Stimulated activated CD4-positive, alpha-beta T cell treated with anti-CD3 and anti-CD28 coated beads, TNF-alpha, amount 100 ng/mL, for 1 hour (primary cell): ENCODE data around the gene SLC6A6.

Source experiments
- DNase-seq, 3 donors: peaks; one replicate each; pipeline ENCODE4 v3.0.0-alpha.2; 2020; ENCODE audit warnings: low read depth in 3 of 3, low spot score in 1 of 3

Gene SLC6A6

GRCh38 chr3:14464521-14464920 is 62.1 kb downstream of the SLC6A6 start:
- DNase-seq = no peak

GRCh38 chr3:14465425-14465824 is 63.0 kb downstream of the SLC6A6 start:
- no peak for DNase-seq

GRCh38 chr3:14466179-14466903 is 63.9 kb downstream of the SLC6A6 start:
- DNase-seq = no peak

- DNase-seq = peak; percentile 9 to 43 (median 19)
These were observed 65.6 kb downstream of the SLC6A6 start for GRCh38 chr3:14467814-14468620.

- DNase-seq = no peak
These were observed 66.2 kb downstream of the SLC6A6 start for GRCh38 chr3:14468621-14468981.

- no peak for DNase-seq
These were observed 68.1 kb downstream of the SLC6A6 start for GRCh38 chr3:14470461-14470860.

- no peak for DNase-seq
These were observed 68.6 kb downstream of the SLC6A6 start for GRCh38 chr3:14471016-14471415.

GRCh38 chr3:14471690-14472089 is 69.3 kb downstream of the SLC6A6 start:
- DNase-seq = no peak

- DNase-seq = no peak
These were observed 70.3 kb downstream of the SLC6A6 start for GRCh38 chr3:14472471-14473351.

- no peak for DNase-seq
These were observed 71.0 kb downstream of the SLC6A6 start for GRCh38 chr3:14473411-14473891.

GRCh38 chr3:14474363-14475081 is 72.1 kb downstream of the SLC6A6 start:
- DNase-seq = no peak

GRCh38 chr3:14475621-14476020 is 73.2 kb downstream of the SLC6A6 start:
- DNase-seq = no peak

GRCh38 chr3:14476583-14477265 is 74.3 kb downstream of the SLC6A6 start:
- no peak for DNase-seq

GRCh38 chr3:14477311-14477935 is 75.0 kb downstream of the SLC6A6 start:
- DNase-seq = no peak

GRCh38 chr3:14478956-14479550 is 76.6 kb downstream of the SLC6A6 start:
- DNase-seq = no peak

- no peak for DNase-seq
These were observed 77.2 kb downstream of the SLC6A6 start for GRCh38 chr3:14479591-14479990.

GRCh38 chr3:14480207-14481017 is 78.0 kb downstream of the SLC6A6 start:
- no peak for DNase-seq

GRCh38 chr3:14481018-14481645 is 78.7 kb downstream of the SLC6A6 start:
- no peak for DNase-seq
